Neural cell (in vitro differentiated cells): ENCODE results near the gene PPP3CA. TPM values are rescaled to one million over a fixed set of nuclear protein-coding genes. Genes with fewer than 3 reads are reported as not detected.

Experiments used
- H2AFZ ChIP-seq: fragments of 200-600, 300-800 bp; sonication (generic), shearing (Covaris generic); 2 replicates; pipeline ENCODE4 v1.6.0; 2014; ENCODE audit warnings: low read depth, mild to moderate bottlenecking, antibody characterized with exemption, low read length, moderate library complexity
- H3F3A ChIP-seq: fragments of 200-600 bp; shearing (Covaris generic); 2 replicates; pipeline ENCODE4 v1.6.1; 2016; ENCODE audit warnings: mild to moderate bottlenecking, moderate library complexity, mixed read lengths, antibody characterized with exemption, low read length; ENCODE audit not compliant: insufficient read depth, poor library complexity, severe bottlenecking
- H3K27ac ChIP-seq: fragments of 200-600, 300-800 bp; sonication (generic), shearing (Covaris generic); 2 replicates; pipeline ENCODE4 v1.5.1; 2014; ENCODE audit warnings: mild to moderate bottlenecking, low read length, moderate library complexity
- H3K27me3 ChIP-seq: fragments of 300-800, 200-600 bp; sonication (generic), shearing (Covaris generic); 2 replicates; pipeline ENCODE4 v1.6.0; 2014; ENCODE audit warnings: mild to moderate bottlenecking, low read depth, low read length, moderate library complexity; ENCODE audit not compliant: insufficient read depth
- H3K36me3 ChIP-seq: fragments of 300-800, 200-600 bp; sonication (generic), shearing (Covaris generic); 2 replicates; pipeline ENCODE4 v1.5.1; 2014; ENCODE audit warnings: mild to moderate bottlenecking, antibody characterized with exemption, low read length, moderate library complexity; ENCODE audit not compliant: insufficient read depth
- H3K4me2 ChIP-seq: fragments of 300-800, 200-600 bp; sonication (generic), shearing (Covaris generic); 2 replicates; pipeline ENCODE4 v1.6.0; 2014; ENCODE audit warnings: mild to moderate bottlenecking, low read length
- H3K4me3 ChIP-seq: fragments of 300-800, 200-600 bp; sonication (generic), shearing (Covaris generic); 2 replicates; pipeline ENCODE4 v1.5.1; 2014; ENCODE audit warnings: mild to moderate bottlenecking, low read length, moderate library complexity
- H3K79me2 ChIP-seq: fragments of 200-600 bp; shearing (Covaris generic); replicated peaks from 2 replicates; pipeline ENCODE4 v1.6.0; 2014; ENCODE audit warnings: mild to moderate bottlenecking, low read length, moderate library complexity; ENCODE audit not compliant: insufficient read depth
- H3K9ac ChIP-seq: fragments of 300-800, 200-600 bp; sonication (generic), shearing (Covaris generic); 2 replicates; pipeline ENCODE4 v1.6.1; 2016; ENCODE audit warnings: mild to moderate bottlenecking, low read length, mixed read lengths
- H3K9me2 ChIP-seq: fragments of 200-600 bp; shearing (Covaris generic); 2 replicates; pipeline ENCODE4 v1.6.1; 2016; ENCODE audit warnings: mild to moderate bottlenecking, low read length, mixed read lengths; ENCODE audit not compliant: insufficient read depth
- H3K9me3 ChIP-seq: fragments of 200-600, 300-800 bp; sonication (generic), shearing (Covaris generic); 2 replicates; pipeline ENCODE4 v1.6.1; 2016; ENCODE audit warnings: mild to moderate bottlenecking, mixed run types, low read length, moderate library complexity, mixed read lengths
- H4K20me1 ChIP-seq: fragments of 200-600 bp; shearing (Covaris generic); 2 replicates; pipeline ENCODE4 v1.6.1; 2016; ENCODE audit warnings: mild to moderate bottlenecking, mixed run types; ENCODE audit not compliant: insufficient read depth
- EP300 ChIP-seq: fragments of 450-650 bp; conservative IDR thresholded peaks from 2 replicates; pipeline ENCODE4 v1.6.1; 2014; ENCODE audit warnings: antibody characterized with exemption, mild to moderate bottlenecking, moderate library complexity; ENCODE audit not compliant: poor library complexity, severe bottlenecking
- EZH2 ChIP-seq: fragments of 200-600, 300-800 bp; shearing (Covaris generic), sonication (generic); IDR thresholded peaks from 2 replicates; pipeline ENCODE4 v1.6.1; 2014; ENCODE audit warnings: antibody characterized with exemption, low read length, borderline replicate concordance, mild to moderate bottlenecking; ENCODE audit not compliant: insufficient read depth, poor library complexity, severe bottlenecking
- MXI1 ChIP-seq: fragments of 450-650 bp; conservative IDR thresholded peaks from 2 replicates; pipeline ENCODE4 v1.6.1; 2014; ENCODE audit warnings: antibody characterized with exemption, mild to moderate bottlenecking; ENCODE audit not compliant: poor library complexity, severe bottlenecking
- POLR2AphosphoS5 ChIP-seq: IDR thresholded peaks from 2 replicates; pipeline ENCODE4 v1.6.1; 2012
- RAD21 ChIP-seq: fragments of 450-650 bp; conservative IDR thresholded peaks from 2 replicates; pipeline ENCODE4 v1.6.1; 2014; ENCODE audit warnings: antibody characterized with exemption, mild to moderate bottlenecking, moderate library complexity
- SMC3 ChIP-seq: fragments of 450-650 bp; conservative IDR thresholded peaks from 2 replicates; pipeline ENCODE4 v1.6.1; 2014; ENCODE audit warnings: antibody characterized with exemption, mild to moderate bottlenecking, moderate library complexity; ENCODE audit not compliant: poor library complexity
- TAF1 ChIP-seq: IDR thresholded peaks from 2 replicates; pipeline ENCODE4 v1.6.1; 2012; ENCODE audit warnings: low read depth
- polyA plus RNA-seq: library from polyadenylated mRNA; depleted of rRNA; stranded (reverse); fragments of >200 nt; gene quantifications from 2 replicates; pipeline ENCODE4 v1.2.3, GENCODE V29; 2014
- TF ChIP-seq, protein P1 (sequence below): IDR thresholded peaks from 2 replicates; pipeline ENCODE4 v1.6.1; 2012; ENCODE audit warnings: borderline replicate concordance
- TF ChIP-seq, protein P2 (sequence below): fragments of 450-650 bp; IDR thresholded peaks from 2 replicates; pipeline ENCODE4 v1.5.1; 2014; ENCODE audit warnings: antibody characterized with exemption, mild to moderate bottlenecking, moderate library complexity; ENCODE audit not compliant: poor library complexity, severe bottlenecking

The PPP3CA gene
- polyA plus RNA-seq, 1 donor from 2014 or later = 78.2 TPM

DNA sequence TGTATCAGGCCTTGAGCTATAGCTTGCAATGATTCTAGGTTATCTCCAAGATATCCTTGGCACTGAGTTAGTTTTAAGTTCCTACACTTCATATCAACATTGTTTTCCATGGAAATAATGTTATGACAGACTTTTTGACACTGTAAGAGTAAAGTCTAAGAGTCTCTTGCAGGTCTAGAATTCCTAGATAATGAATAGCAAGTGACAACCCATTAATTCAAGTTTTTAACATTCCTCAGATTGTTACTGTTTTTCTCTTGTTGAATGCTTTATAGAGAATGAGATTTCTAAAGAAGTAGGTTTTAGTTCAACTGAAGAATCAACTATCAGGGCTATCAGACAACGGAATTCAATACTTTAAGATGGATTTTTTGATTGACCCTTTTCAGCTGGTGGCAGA lies 276.1 kb downstream of the PPP3CA start:
- no peak for TF ChIP-seq TAF1
- TF ChIP-seq, protein P1, sequence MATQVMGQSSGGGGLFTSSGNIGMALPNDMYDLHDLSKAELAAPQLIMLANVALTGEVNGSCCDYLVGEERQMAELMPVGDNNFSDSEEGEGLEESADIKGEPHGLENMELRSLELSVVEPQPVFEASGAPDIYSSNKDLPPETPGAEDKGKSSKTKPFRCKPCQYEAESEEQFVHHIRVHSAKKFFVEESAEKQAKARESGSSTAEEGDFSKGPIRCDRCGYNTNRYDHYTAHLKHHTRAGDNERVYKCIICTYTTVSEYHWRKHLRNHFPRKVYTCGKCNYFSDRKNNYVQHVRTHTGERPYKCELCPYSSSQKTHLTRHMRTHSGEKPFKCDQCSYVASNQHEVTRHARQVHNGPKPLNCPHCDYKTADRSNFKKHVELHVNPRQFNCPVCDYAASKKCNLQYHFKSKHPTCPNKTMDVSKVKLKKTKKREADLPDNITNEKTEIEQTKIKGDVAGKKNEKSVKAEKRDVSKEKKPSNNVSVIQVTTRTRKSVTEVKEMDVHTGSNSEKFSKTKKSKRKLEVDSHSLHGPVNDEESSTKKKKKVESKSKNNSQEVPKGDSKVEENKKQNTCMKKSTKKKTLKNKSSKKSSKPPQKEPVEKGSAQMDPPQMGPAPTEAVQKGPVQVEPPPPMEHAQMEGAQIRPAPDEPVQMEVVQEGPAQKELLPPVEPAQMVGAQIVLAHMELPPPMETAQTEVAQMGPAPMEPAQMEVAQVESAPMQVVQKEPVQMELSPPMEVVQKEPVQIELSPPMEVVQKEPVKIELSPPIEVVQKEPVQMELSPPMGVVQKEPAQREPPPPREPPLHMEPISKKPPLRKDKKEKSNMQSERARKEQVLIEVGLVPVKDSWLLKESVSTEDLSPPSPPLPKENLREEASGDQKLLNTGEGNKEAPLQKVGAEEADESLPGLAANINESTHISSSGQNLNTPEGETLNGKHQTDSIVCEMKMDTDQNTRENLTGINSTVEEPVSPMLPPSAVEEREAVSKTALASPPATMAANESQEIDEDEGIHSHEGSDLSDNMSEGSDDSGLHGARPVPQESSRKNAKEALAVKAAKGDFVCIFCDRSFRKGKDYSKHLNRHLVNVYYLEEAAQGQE = no peak
- TF ChIP-seq EP300 = no peak
- no peak for TF ChIP-seq SMC3
- TF ChIP-seq RAD21 = no peak
- no peak for TF ChIP-seq MXI1
- TF ChIP-seq POLR2AphosphoS5 = no peak
- TF ChIP-seq, protein P2, sequence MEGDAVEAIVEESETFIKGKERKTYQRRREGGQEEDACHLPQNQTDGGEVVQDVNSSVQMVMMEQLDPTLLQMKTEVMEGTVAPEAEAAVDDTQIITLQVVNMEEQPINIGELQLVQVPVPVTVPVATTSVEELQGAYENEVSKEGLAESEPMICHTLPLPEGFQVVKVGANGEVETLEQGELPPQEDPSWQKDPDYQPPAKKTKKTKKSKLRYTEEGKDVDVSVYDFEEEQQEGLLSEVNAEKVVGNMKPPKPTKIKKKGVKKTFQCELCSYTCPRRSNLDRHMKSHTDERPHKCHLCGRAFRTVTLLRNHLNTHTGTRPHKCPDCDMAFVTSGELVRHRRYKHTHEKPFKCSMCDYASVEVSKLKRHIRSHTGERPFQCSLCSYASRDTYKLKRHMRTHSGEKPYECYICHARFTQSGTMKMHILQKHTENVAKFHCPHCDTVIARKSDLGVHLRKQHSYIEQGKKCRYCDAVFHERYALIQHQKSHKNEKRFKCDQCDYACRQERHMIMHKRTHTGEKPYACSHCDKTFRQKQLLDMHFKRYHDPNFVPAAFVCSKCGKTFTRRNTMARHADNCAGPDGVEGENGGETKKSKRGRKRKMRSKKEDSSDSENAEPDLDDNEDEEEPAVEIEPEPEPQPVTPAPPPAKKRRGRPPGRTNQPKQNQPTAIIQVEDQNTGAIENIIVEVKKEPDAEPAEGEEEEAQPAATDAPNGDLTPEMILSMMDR = no peak
- no peak for TF ChIP-seq EZH2
- no peak overlapping the region for H3K27ac ChIP-seq
- no peaks in the 10 kb centered on the region for H4K20me1 ChIP-seq
- no peaks in the 10 kb centered on the region for H3K9me3 ChIP-seq
- no peaks in the 10 kb centered on the region for H3K36me3 ChIP-seq
- no peaks in the 10 kb centered on the region for H3F3A ChIP-seq
- no peak overlapping the region for H2AFZ ChIP-seq
- no peak overlapping the region for H3K4me3 ChIP-seq
- H3K27me3 ChIP-seq = no peaks in the 10 kb centered on the region
- no peak overlapping the region for H3K9ac ChIP-seq
- no peak overlapping the region for H3K4me2 ChIP-seq
- H3K79me2 ChIP-seq = no peaks in the 10 kb centered on the region
- H3K9me2 ChIP-seq = no peaks in the 10 kb centered on the region

DNA sequence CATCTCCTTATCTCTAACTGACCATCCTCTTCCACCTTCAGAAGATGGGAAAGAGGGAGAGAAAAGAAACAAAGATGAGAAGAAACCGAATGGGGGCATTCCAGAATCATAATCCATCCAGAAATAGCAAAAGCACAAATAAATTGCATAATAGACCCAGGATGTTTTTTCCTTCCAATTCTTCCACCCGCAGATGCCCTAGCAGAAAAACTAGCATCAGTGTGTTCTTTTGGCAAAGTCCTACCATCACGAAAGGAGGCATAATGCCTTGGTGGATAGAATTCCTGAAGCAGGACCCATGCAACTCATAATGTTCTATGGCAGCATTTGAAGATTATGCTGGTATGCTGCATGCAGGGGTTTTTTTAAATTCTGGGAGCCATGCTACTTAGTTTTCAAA lies 279.2 kb downstream of the PPP3CA start:
- Histone ChIP-seq H3K4me3 (no peak overlapping the region), H3K79me2 (no peaks in the 10 kb centered on the region), H3K9ac (no peak overlapping the region), H3K27ac (no peak overlapping the region), H3K4me2 (no peak overlapping the region), H3K27me3 (no peaks in the 10 kb centered on the region), H2AFZ (no peak overlapping the region), H4K20me1 (no peaks in the 10 kb centered on the region), H3K36me3 (no peaks in the 10 kb centered on the region), H3F3A (no peaks in the 10 kb centered on the region), H3K9me3 (no peaks in the 10 kb centered on the region), H3K9me2 (no peaks in the 10 kb centered on the region)
- TF ChIP-seq TAF1 (no peak), EZH2 (no peak), EP300 (no peak), POLR2AphosphoS5 (no peak), MXI1 (no peak), RAD21 (no peak), SMC3 (no peak)
- TF ChIP-seq, protein P1 = no peak
- TF ChIP-seq, protein P2 = no peak
